ENCODE data around the gene BBX.

BBX gene

DNA sequence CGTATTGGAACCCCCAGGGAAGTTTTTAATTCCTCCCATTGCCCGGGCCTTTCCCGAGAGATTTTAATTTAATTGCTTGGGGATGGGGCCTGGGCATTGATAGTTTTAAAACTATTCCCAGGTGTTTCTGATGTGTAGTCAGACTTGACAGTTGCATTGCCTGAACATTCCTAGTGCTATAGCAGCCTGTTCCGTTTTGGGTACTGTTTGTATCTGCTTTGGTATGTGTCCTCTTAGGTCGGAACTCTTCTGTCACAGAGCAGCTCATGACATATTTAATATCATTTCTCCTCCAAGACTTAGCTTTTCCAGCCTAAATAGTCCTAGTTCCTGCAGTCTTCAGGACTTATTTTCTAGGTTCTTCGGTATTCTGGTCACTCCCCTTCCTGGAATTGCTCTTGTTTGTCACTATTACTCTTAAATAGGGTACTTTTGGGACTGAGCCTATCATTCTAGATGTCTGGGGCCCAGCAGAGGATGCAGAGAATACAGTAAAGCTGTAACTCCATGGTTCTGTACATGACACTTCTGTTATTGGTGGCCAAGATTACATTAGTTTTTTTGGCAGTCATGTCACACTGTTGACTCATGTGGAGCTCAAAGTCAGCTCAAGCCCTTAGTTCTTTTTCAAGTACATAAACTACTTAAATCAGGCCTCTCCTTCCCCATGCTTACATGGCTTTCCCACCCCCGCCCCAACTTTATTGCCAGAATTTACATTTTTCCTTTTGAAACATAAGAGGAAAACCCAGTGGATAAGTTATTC, 81.5 kb downstream of the BBX start:
- no peak for DNase-seq

DNA sequence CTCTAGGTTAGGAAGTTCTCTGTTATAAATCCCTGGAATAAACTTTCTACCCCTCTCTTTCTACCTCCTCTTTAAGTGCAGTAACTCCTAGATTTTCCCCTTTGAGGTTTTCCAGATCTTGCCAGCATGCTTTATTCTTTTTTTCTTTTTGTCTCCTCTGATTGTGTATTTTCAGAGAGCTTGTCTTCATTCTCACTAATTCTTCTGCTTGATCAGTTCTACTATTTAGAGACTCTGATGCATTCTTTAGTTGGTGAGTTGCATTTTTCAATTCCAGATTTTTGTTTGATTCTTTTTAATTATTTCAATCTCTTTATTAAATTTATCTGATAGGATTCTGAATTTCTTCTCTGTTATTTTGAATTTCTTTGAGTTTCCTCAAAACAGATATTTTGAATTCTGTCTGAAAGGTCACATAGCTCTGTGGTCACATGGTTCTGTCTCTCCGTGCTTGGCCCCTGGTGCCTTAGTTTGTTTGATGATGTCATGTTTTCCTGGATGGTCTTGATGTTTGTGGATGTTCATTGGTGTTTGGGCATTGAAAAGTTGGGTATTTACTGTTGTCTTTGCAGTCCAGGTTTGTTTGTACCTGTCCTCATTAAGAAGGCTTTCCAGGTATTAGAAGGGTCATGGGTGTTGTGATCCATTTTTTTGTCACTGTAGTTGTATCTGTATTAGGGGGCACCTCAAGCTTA, 89.2 kb downstream of the BBX start:
- DNase-seq, result no peak

DNA sequence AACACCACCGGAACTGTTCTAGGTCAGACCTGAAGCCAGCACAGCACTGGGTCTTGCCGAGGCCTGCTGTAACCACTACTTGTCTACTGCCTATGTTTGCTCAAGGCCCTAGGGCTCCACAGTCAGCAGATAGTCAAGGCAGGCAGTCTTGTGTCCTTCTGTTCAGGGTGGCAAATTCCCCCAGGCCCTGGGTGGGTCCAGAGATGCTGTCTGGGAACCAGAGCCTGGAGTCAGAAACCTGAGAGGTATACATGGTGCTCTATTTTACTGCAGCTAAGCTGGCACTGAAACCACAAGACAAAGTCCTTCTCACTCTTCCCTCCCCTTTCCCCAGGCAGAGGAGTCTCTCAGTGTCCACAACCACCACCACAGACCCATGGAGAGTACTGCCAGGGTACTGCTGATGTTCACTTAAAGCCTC, 89.9 kb downstream of the BBX start:
- no peak for DNase-seq

DNA sequence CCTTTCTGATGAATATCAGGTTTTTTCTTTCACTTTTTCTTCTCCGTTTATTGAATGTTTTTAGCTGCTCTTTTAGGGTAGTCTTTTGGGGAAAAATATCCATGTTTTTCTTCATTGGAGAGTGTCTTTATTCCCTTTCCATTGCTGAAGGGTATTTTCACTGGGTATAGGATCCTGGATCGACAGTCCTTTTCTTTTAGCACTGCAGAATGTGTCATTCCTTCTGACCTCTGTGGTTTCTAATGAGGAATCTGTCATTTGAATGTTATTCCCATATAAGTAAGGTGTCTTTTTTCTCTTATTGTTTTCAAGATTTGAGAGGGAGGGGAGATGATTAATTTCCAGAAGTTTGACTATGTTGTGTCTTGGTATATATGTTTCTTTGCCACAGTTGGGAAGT, 96.8 kb downstream of the BBX start:
- DNase-seq, result no peak

DNA sequence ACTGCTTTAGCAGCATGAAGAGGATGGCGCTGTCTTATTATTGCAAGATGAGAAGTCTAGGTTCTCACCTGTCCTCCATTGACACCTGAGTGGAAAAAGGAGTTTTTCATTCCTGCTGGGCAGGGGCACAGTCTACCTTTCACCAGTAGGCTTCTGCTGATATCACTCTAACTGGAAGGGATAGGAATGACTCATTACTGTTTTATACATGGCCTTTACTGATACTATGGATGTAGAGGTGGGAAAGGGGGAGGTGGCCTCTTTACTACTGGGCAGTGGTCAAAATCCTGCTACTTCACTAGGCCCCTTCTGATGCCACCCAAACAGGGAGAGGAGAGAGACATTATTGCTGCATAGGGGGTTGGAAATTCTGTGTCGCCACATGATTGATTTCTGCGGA, 97.8 kb downstream of the BBX start:
- no peak for DNase-seq

DNA sequence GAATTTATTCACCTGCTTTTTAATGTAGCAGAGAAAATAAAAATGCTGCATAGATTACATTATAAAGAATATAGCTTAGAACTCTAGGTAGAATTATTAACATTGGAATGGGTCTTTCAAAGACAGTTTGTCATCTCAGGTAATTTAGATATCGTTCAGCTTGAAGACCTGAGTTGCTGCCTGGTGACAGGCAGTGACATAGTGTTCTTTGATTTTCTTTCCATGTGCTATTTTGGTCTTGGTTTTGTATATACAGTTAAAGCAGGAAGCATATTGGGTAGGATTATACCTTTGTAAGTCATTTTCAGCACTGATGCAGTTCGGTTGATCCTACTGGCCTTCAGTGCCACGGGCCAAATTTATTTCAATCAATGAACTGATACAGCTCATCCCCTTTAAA, 98.7 kb downstream of the BBX start:
- DNase-seq, result no peak

DNA sequence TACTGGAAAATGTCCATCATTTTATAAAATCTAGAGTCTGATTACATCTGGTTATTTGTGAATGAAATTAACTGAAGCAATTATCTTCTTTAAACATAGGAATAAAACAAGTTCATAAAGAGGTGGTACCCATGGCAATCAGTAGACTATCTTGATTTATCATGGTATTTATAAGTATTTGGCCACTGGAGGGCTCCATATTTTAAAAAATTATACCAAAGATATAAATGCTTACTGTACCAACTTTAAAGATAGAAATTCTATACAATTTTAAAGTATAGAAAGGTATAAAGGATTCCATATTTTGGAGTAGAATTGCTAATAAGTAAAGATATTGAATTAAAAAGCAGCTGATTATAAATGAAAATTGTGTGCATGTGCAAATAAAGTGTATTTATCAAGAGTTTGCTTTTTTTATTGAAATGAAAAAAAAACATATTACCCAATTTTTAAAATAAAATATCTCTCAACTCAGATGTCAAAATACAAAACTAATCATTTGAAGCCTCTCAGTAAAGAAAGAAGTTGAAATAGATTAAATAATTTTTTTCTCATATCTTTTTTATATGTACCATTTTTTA, 105.3 kb downstream of the BBX start:
- no peak for DNase-seq

DNA sequence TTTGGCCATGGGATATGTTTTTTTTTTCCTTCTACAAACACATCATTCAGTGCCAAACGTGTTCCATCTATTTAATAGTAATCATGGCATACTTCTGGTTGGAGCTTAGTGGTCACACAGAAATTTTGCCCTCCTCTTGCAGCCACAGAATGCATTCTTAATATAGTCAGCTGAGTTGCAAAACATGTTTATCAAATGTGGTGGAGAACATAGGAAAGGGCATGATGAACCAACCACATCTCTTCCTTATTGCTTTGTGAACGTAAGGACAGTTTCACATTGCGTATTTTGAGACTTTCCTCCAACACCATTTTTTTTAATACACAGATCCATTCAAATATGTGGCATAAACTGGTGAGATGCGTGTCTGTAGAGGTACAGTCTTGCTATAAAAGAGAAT, 106.8 kb downstream of the BBX start:
- no peak for DNase-seq

DNA sequence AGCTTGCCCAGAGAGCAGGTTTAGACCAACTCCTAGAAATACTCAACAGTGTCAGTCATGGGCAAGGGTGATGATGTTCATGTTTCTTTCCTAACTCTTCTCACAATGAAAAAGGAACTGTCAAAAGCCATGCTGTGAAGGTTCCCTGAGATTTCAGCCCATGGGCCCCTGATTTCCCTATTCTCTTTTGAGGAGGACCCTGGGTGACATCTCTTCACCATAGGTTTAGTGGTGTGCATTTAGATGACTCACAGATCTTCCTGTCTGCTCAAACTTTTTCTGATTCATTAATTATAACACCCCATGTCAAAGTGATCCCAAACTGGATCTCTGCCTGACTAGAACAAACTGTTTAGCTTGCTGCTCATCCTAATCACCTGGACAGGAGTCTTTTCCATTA, 108.0 kb downstream of the BBX start:
- DNase-seq, result no peak

DNA sequence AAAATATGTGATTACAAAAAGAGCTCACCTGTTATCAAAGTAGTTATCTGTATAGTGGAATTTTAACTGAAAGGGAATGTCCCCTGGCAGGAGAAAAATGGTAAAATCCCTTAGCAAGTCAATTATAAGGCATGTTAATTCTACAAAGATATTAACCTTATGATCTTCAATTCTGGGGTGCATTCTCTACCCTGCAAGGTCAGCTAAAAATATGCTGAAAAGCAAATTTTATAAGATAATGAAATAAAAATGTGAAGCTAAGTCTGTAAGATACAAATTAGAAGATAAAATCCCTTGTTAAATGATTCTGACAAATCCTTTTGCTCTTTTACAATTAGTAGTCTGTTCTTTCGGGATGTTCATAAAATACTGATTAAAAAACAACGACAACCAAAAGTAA, 109.8 kb downstream of the BBX start:
- DNase-seq, result no peak

DNA sequence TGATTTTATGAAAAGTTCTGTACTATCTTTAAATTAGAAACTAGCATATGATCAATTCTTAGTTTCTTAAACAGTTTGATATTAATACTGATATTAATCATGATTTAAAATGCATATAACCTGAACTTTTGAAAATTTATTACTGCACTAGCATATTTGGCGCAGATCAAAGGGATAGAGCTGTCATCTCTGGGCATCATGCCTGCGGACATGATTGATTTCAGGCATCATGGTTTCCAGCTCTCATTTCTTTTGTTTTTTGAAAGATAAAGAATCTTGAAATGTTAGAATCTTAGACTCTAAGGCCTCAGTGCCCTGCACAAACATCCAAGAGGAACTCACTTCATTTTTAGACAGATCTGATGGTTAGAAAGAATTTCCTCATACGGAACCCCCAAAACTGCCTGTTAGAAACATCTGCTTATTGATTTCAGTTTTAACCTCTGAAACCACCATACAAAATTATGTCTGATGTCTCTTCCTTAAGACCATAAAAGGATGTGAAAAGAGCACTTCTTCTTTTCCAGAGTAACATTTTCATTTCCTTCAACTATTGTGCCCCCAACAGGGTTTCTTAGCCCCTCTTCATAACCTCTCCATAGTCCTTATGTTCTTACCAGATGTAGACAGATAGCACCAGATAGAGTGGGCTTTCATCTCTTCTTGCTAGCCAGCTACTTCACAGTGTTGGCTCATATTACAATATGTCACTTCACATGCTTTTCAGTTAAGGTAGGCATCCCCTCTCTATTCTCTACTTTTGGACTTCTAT, 110.8 kb downstream of the BBX start:
- DNase-seq, result no peak

DNA sequence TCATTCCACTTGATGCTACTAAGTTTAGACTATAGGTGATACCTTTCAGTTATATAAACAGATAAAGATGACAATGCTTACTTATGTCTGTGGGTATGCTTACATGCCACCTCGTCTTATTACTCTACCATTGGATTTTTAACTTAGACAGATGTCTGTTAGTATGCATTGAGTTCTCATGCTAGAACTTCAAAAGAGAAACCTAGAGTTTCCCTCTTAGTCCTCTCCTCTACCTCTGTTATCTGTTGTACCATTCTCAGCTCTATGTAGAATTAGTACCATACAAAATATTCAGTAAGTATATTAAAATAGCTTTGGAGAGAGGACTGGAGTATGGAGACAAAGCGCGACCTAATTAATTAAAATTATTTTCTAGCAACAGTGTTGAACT, 111.3 kb downstream of the BBX start:
- no peak for DNase-seq

DNA sequence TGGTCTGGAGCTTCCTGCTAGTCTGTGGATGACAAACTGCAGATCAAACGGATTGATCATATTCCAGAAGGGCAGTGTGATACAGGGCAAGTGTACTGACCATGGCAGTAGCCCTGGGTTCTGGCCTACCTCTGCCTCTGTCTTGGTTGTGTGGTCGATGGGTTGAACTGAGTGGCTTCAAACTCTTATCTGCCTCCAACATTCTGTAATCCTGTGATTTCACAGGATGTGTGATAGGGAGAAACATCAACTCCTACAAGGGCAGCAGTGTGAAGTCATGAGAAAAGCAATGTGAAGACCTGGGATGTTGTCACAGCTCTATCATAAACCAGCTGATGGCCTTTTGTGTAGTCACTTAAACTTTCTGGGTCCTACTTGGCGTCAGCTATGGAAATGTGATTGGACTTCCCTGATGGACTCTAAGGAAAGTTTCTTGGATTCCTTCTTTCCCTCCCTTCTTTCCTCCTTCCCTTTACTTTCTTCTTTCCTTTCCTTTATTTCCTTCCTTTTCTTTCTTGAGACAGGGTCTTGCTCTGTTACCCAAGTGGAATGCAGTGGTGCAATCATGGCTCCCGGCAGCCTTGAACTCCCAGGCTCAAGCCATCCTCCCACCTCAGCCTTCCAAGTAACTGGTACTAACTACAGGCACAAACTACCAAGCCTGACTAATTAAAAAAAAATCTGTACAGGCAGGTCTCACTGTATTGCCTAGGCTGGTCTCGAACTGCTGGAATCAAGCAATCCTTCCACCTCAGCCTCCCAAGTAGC, 114.8 kb downstream of the BBX start:
- DNase-seq, result no peak

DNA sequence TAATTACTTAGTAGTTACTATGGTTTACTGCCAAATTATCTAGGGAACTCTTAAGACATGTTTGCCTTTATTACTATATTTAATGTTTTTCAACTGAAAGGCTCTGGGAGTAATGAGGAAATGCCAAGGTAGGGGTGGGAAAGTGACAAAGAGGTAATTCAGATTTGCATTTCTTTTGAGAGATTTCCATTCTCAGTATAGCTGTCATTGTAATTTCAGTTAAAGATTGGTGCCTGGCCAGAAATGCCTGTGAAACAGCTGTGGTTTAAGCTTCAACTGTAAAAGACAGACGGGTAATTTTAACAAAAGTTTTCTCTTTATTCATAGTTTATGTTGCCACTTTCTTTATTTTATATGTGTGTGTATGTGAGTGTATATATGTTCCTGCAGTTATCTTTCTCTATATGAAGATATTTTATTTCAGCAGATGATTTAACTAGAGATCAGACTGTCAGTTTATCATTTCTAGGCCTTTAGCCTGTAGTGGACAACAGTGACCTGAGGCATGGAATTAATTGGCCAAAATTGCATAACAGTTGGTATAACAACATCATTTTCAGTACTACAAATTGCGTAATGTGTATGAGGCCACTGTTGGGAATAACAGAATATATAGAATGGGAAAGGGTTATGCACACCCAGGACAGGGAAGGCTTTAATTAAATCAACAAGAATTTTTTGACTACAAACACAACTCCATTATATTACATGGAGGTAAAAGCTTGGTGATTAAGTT, 119.0 kb downstream of the BBX start:
- no peak for DNase-seq

DNA sequence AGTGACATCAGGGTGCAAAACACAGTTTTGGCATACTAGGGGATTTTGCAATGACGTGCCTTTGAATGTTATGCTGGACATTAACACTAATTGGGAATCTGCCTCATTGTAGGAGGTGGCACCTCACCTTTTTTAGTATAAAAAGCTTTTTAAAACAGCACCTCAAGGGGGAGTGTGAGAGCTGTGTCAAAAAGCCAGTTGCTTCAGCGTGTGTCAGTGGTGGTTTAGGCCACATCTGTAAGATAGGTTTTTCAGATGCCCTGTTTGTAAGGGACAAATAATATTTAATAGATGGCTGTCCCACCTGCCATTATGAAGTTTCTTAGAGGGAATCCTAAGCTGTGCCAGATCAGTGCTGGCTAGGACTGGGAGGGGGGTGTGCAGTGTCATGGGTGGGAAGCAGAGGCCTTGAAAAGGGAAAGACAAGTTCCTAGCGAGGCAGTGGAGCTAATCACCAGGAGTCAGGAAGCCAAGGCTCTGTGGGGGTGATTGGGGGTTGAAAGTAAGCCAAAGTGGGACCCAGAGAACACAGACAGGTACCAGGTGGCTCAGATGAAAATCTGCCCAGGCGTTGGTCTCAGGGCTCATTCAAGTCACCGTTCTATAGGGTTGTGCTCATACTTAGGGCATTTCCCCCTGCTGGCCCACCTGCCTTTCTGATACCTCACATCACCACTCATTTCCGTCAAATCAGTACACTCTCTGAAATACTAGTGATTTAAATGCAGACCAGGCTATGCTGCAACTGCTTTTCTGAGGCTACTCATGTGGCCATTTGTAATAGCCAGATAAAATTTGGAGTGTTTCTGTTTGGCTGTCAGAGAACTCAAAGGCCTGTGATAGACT, 120.5 kb downstream of the BBX start:
- no peak for DNase-seq

DNA sequence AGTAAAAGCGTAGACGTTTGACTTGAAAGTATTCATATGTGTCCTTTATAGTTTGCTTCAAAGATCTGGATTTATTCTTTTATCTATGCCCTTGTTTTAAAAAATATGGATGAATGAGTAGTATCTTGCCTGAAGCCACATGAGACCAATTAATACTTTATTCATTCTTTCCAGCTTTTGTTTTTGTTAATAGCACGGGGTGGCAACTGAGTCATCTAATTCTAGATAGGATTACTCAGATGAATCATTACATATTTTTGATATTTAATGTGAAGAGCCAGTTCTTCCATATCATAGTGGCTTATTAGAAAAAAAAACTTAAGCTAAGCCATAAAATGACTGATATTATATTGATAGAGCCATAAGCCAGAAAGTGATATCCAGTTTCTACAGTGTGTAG, 121.9 kb downstream of the BBX start:
- no peak for DNase-seq

DNA sequence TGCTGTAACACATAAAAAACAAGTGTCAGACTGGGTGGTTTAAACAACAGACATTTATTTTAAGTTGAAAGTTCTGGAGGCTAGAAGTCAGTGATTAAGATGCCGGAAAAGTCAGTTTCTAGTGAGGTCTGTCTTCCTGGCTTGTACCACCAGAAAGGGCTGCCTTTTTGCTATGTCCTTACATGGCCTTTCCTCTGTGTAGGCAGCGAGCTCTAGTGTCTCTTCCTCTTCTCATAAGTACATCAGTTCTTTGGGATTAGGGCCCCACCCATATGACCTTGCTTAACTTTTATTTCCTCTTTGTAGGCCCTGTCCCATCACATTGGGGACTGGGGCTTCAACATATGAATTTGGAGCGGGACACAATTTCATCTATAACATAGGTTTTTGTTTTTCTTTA, 128.0 kb downstream of the BBX start:
- DNase-seq, result no peak

DNA sequence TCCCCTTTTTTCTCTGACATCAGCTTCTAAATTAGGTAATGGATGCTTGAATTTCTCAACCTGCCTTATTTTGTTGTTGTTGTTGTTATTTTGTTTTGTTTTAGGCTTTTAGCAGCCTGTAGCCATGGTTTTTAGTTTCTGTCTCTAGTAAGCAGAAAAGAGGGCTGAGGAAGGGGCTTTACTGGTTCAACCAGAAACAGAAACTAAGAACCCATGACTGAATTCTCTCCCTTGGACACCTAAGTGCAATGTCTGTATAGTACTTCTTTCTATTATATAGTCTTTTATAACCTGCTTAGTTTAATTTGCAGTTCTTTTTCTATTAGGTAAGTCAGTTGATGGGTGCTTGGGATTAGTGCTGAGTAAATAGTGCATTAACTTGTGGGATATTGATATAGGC, 129.0 kb downstream of the BBX start:
- DNase-seq, result no peak

DNA sequence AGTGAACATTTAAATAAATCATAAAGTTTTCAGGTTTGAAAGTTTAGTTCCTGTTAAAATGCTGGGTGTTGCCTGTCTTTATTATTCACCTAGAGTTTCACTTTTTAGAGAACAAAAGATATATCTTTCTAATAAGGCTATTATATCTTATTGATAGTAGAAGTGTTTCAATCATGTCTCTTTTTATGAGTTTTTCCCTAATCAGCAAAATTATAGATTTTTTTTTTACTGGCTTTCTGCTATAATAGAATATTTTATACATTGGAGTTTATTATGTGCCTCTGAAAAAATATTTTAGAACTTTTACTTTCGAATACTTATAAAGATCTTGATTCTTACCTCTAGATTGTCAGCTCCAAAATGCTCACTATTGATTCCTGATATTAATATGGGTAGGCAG, 131.5 kb downstream of the BBX start:
- no peak for DNase-seq

DNA sequence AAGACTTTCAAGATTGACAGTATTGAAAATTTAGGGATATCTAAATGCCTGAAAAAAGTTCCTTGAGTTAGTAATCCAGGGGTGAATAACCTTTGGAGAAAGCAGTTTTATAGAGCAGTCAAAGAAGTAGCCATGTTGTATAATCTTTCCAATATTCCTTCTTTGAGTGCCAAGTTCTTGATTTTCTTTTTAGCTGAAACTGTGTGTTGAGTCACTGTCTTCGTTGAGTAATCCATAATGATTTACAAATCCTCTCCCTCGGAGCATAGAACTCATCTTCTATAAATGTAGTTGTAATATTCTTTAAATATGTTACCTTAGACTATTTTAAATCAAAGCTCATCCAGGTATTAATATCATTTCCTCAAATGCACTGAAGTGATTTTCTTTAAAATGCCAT, 135.2 kb downstream of the BBX start:
- no peak for DNase-seq

DNA sequence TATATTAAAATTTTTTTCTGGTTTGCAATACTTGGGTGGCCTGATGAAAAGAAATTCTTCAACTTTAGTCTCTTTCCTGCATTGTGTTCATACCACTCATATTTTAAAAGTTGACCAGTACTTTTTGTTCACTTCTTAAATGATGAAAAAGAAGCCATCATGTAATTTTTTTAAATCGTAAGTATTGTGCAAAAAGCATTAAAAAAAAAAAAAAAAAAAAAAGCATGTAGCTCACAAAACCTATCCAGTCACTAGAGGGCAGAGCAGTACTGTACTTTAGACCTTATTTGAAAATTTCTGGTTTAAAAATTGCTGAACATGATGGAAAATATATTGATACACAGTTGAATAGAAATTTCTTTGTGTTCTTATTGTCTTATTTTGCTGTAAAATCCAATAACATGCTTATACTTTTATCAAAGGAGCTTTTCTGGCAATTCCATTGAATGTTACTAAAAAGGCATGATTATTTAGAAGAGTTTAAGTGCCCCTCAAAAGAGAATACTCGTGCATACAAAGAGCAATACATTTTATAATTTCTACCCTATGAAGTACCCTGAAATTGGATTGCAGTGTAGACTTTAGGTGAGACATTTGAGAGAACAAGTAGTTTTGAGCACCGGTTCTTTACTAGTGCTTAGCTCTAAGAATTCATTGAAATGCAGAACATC, 137.7 kb downstream of the BBX start:
- DNase-seq, result peak; percentile 23
